Stimulated activated CD4-positive, alpha-beta T cell treated with anti-CD3 and anti-CD28 coated beads, TNF-alpha, amount 100 ng/mL, for 1 hour (primary cell): Measurements from ENCODE around the gene ANKRD36B.
"Not testable (repeated sequence)": the region's sequence is repeated elsewhere in the genome, so short reads cannot be mapped to it uniquely, and the experiment has no call there.

Source experiments
- DNase-seq, 3 donors: peaks; one replicate each; pipeline ENCODE4 v3.0.0-alpha.2; 2020; ENCODE audit warnings: low read depth in 3 of 3, low spot score in 1 of 3

Gene ANKRD36B

DNA sequence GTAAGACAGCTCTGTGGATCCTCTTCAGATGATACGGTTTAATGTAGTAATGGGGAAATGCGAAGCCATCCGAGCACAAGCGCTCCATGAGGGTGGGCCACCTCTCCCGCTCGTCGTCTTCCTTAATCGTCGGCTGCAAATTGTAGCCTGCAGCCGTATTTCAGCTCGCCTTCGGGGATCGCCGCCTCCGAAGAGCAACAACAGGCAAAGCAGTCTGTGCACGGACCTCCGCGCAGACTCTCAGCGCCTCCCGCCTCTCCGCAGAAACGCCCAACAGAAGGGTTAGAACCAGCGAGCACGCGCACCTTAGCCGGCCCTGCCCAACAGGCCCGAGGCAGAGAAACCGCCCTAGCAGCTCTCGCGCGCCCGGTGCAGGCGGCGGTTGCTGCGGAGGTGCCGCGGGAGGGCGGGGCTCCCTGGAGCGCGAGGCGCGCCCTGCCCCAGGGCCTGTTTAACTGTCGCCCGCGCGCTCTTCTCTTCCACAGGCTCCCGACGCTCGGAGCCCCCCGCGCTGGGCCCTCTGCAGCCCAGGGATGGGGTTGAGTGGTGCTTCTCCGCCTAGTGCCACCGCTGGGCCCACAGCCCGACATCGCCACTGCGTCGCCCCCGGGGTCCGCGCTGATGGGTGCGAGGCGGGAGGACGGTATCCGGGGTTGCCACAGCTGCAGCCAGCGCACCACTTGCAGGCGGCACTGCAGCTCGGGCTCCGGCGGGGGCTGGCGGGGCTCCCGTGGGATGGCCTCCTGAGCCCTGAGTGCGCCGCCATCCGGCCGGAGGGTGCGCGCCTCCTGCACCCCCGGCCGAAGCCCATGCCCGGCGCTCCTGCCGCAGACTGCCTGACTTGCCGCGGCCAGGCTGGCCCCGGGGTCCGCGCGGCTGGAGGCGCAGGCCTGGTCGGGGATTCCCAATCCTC, at the start of gene ANKRD36B:
Gene ANKRD36B, minus strand, starts transcription at position 280 of the 913 bp plus-strand sequence. Its CDS starts 192 bp downstream, at position 88.
- DNase-seq: peak in 2 of 3 donors; percentile 30 to 41

DNA sequence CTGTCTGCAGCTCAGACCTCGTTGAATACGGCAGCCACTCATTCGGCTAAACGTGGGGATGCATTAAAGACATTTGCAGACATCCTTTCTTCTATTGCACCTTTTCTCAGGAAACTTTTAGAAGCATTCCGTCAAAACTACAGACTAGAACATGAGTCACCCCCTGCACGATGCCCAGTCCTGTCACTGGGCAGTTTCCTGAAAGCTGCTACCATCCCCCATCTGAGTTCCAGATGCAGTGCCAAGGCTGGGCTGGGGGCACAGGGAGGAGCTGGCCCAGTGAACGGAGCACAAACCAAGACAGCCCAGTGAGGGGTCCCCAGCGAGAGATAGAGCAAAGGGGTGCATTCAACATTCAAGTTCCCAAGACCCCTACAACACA, 36.4 kb upstream of the ANKRD36B start:
- not testable (repeated sequence) for DNase-seq

DNA sequence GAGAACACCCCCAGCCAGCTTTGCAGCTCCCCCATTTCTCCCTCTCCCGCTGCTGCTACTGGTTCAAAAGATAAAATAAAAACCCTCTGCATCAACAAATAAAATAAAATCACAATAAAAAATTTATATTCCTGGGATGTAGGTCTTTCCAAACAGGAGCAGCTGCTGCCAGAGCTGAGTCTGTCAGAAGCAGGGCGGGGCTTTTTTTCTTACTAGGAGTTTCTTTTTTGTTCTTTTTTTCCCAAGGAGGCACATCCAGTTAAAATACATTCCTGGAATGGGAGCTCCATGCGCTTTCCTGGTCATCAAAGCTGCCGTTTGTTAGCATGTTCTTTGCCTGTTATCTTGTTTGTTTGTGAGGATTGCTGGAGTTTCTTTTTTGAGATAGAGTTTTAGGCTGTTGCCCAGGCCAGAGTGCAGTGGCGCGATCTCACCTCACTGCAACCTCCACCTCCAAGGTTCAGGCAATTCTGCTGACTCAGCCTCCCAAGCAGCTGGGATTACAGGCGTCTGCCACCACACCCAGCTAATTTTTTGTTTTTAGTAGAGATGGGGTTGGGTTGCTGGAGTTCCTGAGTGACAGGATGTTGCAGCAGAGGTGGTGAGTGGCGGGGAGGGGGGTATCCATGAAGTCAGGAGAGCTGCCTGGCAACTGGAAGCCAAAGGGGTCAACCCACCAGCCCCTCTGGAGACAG, 35.8 kb upstream of the ANKRD36B start:
- not testable (repeated sequence) for DNase-seq

GRCh38 chr2:97622976-97623375, 33.3 kb upstream of the ANKRD36B start:
- not testable (repeated sequence) for DNase-seq

DNA sequence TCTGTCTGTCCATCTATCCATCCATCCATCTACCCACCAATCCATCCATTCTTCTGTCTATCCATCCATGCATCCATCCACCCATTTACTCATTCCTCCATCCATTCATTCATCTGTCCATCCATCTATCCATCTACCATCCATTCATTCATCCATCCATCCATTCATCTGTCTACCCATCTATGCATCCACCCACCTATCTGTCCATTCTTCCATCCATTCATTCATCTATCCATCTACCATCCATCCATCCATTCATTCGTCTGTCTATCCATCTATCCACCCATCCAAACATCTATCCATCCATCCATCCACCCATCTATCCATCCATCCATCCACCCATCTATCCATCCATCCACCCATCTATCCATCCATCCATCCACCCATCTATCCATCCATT, 30.8 kb upstream of the ANKRD36B start:
- DNase-seq: not testable (repeated sequence)

- DNase-seq: not testable (repeated sequence)
Measured at GRCh38 chr2:97618939-97619827, 29.5 kb upstream of the ANKRD36B start.

DNA sequence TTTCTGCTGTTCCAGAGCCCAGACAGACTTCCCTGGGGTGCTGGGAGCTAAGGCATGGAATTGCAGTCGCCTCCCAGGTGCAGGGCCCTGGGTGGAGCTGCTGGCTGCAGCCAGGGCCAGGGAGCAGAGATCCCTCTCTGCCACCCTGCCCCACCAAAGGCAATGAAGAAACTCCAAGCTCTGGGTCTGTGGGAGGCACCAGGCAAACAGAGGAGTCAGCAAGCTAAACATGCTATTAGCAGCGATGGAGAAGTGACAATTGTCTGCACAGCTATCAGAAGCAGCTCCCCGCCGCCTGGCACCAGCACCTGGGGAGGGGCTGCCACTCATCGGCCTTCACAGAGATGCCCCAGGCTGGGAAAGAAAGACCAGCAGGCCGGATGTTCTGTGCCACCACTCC, 28.2 kb upstream of the ANKRD36B start:
- no peak for DNase-seq

DNA sequence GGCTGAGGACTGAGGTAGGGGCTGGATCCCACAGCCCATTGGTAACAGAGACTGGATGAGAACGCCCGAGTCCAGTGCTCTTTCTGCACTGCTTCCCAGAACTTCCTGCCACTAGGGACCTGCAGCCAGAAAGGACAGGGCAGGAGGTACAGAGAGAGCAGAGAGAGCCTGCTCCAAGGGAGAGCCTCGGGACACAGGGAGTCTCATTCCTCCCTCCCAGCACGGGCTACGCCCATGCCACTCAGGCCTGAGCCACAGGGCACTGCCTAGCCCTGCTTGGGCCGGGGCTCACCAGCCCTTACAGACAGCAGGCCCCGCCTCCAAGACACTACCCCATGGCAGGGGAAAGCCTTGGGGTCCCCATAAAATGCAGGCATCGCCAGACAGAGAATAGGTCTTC, 26.1 kb upstream of the ANKRD36B start:
- DNase-seq: not testable (repeated sequence)

GRCh38 chr2:97611895-97612294, 22.2 kb upstream of the ANKRD36B start:
- DNase-seq: not testable (repeated sequence)

DNA sequence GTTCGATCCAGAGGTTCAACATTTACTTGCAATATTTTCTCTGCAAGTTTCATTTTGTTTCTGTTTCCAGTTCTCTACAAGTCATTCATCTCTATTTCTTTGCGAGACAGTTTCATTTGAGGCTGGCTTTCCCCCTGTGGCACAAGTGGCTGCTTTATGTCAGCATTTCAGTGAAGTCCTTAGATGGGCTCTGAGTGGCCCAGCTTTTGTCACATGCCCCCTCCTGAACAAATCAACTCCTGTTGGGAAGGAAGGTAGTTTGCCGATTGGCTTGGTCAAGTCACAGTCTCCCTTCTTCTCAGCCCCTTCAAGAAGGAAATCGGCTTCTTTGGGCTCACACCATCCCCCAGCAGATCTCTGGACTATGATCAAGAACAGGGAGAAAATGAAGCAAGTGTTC, 19.1 kb upstream of the ANKRD36B start:
- not testable (repeated sequence) for DNase-seq

GRCh38 chr2:97605524-97606339, 16.1 kb upstream of the ANKRD36B start:
- DNase-seq: not testable (repeated sequence)

GRCh38 chr2:97605109-97605508, 15.4 kb upstream of the ANKRD36B start:
- not testable (repeated sequence) for DNase-seq

- DNase-seq: not testable (repeated sequence)
Measured at GRCh38 chr2:97601537-97601936, 11.9 kb upstream of the ANKRD36B start.

- not testable (repeated sequence) for DNase-seq
Measured at GRCh38 chr2:97596180-97596579, 6.5 kb upstream of the ANKRD36B start.

GRCh38 chr2:97593520-97593919, 3.8 kb upstream of the ANKRD36B start:
- DNase-seq: not testable (repeated sequence)

DNA sequence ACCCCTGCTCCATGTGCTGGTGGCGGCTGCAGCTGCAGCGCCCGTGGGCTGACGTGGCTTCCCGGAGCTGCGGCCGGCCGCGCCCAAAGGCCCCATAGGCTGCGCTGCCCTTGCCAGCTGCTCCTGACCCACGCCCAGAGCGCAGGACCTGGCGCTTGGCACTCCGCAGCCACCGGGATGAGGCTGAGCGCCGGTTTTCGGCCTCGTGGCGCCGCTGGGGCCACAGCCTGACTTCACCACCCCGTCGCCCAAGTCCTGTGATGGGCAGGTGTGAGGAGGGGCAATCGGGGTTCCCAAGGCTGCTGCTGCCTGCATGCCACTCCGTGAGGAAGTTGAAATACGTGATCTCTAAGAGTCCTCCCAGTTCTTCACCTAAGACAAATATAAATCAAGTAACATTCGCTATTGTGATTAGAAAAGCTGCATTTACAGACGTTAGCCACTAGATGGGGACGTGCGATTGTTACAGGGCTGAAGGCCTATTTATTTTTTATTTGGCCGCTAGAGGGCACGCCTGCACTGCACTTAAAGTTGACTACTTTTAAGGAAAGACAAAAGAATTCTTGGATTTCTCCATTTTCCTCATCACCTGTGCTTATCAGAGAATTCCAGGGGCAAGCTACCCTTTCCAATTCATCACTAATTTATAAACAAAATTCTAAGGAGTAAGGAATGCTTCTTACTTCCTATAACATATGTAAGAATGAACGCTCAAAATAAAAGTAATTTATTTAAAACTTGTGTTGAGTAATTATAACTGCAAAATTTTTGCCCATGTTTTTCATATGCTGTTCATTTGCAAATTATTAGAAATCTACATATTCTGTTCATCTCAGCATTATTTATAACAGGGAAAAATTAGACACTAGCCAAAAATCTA, 1.1 kb upstream of the ANKRD36B start:
- peak; percentile 41 to 52 (median 46) for DNase-seq

- not testable (repeated sequence) for DNase-seq
Measured at GRCh38 chr2:97589257-97589597, 450 bp downstream of the ANKRD36B start.

GRCh38 chr2:97565674-97566073, 24.0 kb downstream of the ANKRD36B start:
- DNase-seq: not testable (repeated sequence)

GRCh38 chr2:97552406-97552805, 37.3 kb downstream of the ANKRD36B start:
- not testable (repeated sequence) for DNase-seq
